ENCODE data around the gene PTS. TPM values are rescaled to one million over a fixed set of nuclear protein-coding genes. Genes with fewer than 3 reads are reported as not detected.
"Not testable (repeated sequence)": the region's sequence is repeated elsewhere in the genome, so short reads cannot be mapped to it uniquely, and the experiment has no call there.

PTS gene
- total RNA-seq: 35.9 TPM

DNA sequence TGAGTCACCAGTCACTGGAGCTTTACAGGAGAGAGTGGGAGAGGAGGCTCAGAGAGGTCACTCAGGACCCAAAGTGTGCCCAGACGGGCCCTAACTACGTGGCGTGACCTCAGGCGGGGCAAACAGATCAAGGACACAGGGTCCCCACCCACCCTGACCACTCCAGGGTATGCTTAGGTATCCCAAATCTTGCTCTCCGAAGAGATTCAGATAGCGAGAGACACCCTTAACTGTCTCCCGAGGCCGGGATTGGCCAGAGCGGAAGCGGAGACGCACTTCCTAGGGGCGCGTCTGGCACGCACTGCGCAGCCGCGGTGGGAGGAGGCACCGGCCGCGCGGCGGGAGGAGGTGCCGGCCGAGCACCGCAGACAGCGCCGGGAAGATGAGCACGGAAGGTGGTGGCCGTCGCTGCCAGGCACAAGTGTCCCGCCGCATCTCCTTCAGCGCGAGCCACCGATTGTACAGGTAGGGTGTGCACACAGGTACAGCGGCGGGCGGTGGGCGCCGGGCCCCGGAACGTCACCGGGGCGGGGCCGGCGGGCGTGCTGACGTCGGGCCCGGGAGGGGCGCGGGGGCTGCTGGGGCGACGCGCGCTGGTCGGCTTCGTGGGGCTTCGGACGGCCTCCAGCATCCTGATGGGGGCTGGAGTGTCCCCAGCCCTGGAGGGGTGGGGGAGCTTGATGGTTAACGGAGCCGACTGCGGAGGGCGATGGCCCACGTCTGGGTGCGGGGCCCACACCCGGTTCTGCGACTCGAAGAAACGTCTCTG is at the start of gene PTS:
Gene PTS (plus strand): TSS at position 367 of the 769 bp plus-strand sequence. CDS start 16 bp downstream, at position 383.
- peak; percentile 89 to 92 for DNase-seq (ENCODE audit: low spot score in 2 of 2)
- no peak for FAIRE-seq

GRCh38 chr11:112177589-112177988 is 48.6 kb upstream of the PTS start:
- no peak for FAIRE-seq
- no peak for DNase-seq (ENCODE audit: low spot score in 2 of 2)

DNA sequence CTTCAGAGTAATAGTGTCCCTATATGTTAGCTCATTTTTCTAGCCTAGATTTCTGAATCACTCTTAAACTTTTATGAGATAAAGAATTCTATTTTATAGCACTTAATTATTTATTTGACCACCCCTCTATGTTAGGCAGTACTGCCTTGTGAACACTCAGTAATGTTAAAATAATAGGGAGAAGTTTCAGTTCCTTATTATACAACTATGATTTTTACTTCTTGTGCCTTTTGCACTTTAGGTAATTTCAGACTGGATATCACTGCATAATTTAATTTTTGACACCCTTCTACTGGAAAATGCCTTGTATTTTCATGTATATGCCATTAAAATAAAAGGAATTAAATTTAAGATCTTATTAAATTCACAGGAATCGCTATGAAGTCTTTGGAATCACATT is 47.8 kb upstream of the PTS start:
- no peak for FAIRE-seq

GRCh38 chr11:112178936-112179335 is 47.3 kb upstream of the PTS start:
- FAIRE-seq (no peak), DNase-seq (ENCODE audit: low spot score in 2 of 2) (no peak)

More for the DNA sequence above, 47.8 kb upstream of the PTS start:
- no peak for DNase-seq (ENCODE audit: low spot score in 2 of 2)

- DNase-seq (ENCODE audit: low spot score in 2 of 2): no peak
- FAIRE-seq: no peak
These were observed 46.6 kb upstream of the PTS start for GRCh38 chr11:112179601-112180000.

GRCh38 chr11:112182867-112183266 is 43.4 kb upstream of the PTS start:
- FAIRE-seq: no peak

DNA sequence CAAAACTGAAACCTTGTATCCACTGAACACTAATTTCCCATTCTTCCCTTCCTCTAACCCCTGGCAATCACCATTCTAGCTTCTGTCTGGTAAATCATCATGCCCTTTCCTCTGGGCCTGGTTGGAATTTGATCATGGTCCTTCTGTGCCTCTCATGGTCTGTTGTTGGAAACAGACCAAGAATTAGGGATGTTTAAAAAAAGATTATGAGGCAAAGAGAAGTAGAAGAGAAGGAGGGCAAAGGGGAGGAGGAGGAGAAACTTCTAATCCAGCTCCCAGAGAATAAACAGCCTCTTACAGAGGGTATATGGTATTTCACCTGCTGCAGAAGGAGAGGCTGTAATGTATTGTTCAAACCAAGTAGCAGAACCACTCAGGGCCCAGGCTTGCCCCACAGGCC is 40.3 kb upstream of the PTS start:
- FAIRE-seq: no peak

More at GRCh38 chr11:112182867-112183266, 43.4 kb upstream of the PTS start:
- no peak for DNase-seq (ENCODE audit: low spot score in 2 of 2)

DNA sequence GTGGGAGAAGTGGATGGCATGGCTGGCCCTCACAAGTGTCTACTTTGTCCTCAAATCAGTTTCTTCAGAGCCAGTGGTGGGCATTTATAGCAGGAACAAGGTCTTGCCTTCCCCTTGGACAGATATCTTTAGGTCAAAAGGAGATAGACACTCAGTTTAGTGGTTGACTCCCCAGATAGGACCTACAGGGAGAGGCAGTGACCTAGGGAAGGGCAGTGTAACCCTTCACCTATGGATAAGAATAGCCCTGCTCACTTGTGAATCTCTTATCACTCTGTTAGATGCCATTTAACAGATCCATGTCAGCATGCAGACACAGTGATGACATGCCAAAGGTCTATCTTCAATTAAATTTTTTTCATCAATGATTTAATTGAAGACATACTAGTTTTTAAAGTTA is 39.9 kb upstream of the PTS start:
- DNase-seq (ENCODE audit: low spot score in 2 of 2) (no peak), FAIRE-seq (no peak)

More for the DNA sequence above, 40.3 kb upstream of the PTS start:
- DNase-seq (ENCODE audit: low spot score in 2 of 2): no peak

DNA sequence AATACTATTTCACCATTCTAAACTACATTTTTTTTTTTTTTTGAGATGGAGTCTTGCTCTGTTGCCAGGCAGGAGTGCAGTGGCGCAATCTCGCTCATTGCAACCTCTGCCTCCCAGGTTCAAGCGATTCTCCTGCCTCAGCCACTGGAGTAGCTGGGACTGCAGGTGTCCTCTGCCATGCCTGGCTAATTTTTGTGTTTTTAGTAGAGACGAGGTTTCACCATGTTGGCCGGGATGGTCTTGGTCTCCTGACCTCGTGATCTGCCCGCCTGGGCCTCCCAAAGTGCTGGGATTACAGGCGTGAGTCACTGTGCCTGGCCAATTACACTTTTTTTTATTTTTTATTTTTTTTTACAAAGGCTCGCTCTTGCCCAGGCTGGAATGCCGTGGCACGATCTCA is 31.1 kb upstream of the PTS start:
- DNase-seq (ENCODE audit: low spot score in 2 of 2); FAIRE-seq: not testable (repeated sequence)

DNA sequence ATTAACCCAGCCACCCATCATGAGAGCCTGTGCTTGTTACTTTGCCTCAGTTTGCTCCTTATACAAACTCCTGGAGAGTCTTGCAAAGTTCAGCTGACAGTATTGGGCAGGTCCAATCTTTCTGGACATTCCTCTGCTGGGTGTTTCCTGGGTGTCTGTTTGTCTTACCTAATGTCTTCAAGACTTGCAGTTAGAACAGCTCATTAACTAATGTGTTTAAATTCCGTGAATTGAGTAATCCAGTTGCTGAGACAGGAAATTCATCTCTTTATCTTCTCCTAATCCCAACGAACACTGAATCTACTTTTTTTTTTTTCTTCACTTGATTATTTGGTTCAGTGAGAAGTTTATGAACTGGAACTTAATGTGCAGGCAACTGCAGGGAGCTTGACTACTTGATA is 30.3 kb upstream of the PTS start:
- FAIRE-seq (no peak), DNase-seq (ENCODE audit: low spot score in 2 of 2) (no peak)

DNA sequence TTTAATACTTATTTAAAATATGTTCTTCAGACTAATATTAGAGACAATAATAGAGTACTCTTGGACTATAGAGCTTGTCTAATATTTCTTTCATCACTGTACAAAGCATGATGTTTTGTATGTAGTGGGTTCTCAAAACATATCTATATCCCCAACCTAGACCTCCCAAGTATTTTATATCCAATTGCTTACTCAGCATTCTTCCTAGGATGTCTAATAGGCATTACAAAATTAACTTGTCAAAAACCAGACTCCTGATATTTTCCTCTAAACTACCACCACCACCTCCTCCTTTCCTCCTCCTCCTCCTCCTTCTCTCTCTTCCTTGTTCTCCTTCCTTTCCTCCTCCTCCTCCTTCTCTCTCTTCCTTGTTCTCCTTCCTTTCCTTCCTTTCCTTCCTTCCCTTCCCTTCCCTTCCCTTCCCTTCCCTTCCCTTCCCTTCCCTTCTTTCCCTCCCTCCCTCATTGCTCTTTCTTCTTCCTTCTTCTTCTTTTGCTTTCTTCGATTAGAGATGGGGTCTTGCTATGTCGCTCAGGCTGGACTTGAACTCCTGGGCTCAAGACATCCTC is 29.6 kb upstream of the PTS start:
- no peak for DNase-seq (ENCODE audit: low spot score in 2 of 2)
- FAIRE-seq: no peak

DNA sequence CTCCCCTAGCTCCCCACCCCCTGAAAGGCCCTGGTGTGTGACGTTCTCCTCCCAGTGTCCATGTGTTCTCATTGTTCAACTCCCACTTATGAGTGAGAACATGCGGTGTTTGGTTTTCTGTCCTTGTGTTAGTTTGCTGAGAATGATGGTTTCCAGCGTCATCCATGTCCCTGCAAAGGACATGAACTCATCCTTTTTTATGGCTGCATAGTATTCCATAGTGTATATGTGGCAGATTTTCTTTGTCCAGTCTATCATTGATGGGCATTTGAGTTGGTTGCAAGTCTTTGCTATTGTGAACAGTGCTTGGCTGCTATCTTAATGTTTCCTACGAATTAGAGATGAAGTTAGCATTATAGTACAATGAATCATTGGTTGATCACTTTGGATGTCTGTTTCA is 27.1 kb upstream of the PTS start:
- not testable (repeated sequence) for DNase-seq (ENCODE audit: low spot score in 2 of 2); FAIRE-seq

- FAIRE-seq: no peak
- DNase-seq (ENCODE audit: low spot score in 2 of 2): no peak
These were observed 26.0 kb upstream of the PTS start for GRCh38 chr11:112200252-112200651.

- FAIRE-seq (no peak), DNase-seq (ENCODE audit: low spot score in 2 of 2) (no peak)
These were observed 20.2 kb upstream of the PTS start for GRCh38 chr11:112206071-112206470.

- DNase-seq (ENCODE audit: low spot score in 2 of 2) (no peak), FAIRE-seq (no peak)
These were observed 15.3 kb upstream of the PTS start for GRCh38 chr11:112210890-112211289.

- no peak for FAIRE-seq
These were observed 14.7 kb upstream of the PTS start for GRCh38 chr11:112211536-112211935.

DNA sequence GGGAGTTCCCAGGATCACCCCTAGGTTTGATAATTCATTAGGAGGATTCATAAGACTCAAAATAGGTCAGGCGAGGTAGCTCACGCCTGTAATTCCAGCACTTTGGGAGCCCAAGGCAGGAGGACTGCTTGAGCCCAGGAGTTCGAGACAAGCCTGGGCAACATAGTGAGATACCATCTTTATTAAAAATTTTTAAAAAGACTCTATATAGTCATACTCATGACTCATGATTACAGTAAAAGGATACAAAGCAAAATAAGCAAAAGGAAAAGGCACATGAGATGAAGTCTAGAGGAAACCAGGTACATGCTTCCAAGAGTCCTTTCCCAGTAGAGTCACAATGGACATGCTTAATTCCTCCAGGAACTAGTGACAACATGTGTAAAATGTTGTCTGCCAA is 13.9 kb upstream of the PTS start:
- DNase-seq (ENCODE audit: low spot score in 2 of 2) (no peak), FAIRE-seq (no peak)

More at GRCh38 chr11:112211536-112211935, 14.7 kb upstream of the PTS start:
- no peak for DNase-seq (ENCODE audit: low spot score in 2 of 2)

GRCh38 chr11:112212710-112213109 is 13.5 kb upstream of the PTS start:
- FAIRE-seq (no peak), DNase-seq (ENCODE audit: low spot score in 2 of 2) (no peak)

DNA sequence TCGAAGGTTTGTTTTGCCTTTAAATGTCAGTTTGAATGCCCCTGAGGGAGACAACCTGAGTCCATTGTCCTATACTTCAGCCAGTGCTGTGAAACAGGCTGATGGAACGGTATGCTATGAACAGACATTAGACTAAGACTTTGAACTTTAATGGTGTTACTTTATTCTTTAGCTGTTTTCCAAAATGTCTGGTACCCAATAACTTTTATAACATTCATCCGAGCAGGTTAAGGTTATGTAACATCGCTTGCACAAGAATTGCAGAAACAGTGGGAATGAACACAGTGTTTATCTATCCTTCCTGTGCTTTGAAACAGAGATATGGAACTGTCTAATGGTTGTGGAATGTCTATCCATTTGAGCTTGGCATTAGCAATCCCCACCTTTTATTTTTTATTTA is 12.5 kb upstream of the PTS start:
- no peak for DNase-seq (ENCODE audit: low spot score in 2 of 2)
- FAIRE-seq: no peak

- FAIRE-seq: no peak
These were observed 10.6 kb upstream of the PTS start for GRCh38 chr11:112215621-112216020.

GRCh38 chr11:112216561-112217105 is 9.6 kb upstream of the PTS start:
- no peak for DNase-seq (ENCODE audit: low spot score in 2 of 2)
- no peak for FAIRE-seq

More at GRCh38 chr11:112215621-112216020, 10.6 kb upstream of the PTS start:
- no peak for DNase-seq (ENCODE audit: low spot score in 2 of 2)

All from frontal cortex (tissue), 4 donors.